HEK293T (cell line): ENCODE data around the gene CAMSAP1.

ENCODE experiments used
- CTCF ChIA-PET: fragments of 350-600 bp; formaldehyde crosslinking; extraction: SDS; loops from one replicate; lab custom pipeline; 2021; ENCODE audit warnings: antibody characterized with exemption, inconsistent platforms; lab: Yijun Ruan, JAX
- POLR2A ChIA-PET: fragments of 350-600 bp; formaldehyde crosslinking; extraction: SDS; loops from one replicate; lab custom pipeline; 2020; ENCODE audit warnings: antibody characterized with exemption, inconsistent platforms; lab: Yijun Ruan, JAX
- DNase-seq: peaks from one replicate; pipeline ENCODE4 v3.0.0; 2012; ENCODE audit warnings: mixed read lengths; ENCODE audit errors: extremely low spot score
- ARNT ChIP-seq: fragments of 450-650 bp; IDR thresholded peaks from 2 replicates; pipeline ENCODE4 v1.6.1; 2017; ENCODE audit warnings: mild to moderate bottlenecking
- BHLHE40 ChIP-seq: fragments of 450-650 bp; IDR thresholded peaks from 2 replicates; pipeline ENCODE4 v1.6.1; 2016; ENCODE audit warnings: mild to moderate bottlenecking, moderate library complexity, borderline replicate concordance
- CTBP1 ChIP-seq: fragments of 450-650 bp; IDR thresholded peaks from 2 replicates; pipeline ENCODE4 v1.6.1; 2016; ENCODE audit warnings: borderline replicate concordance
- ELF4 ChIP-seq: fragments of 450-650 bp; IDR thresholded peaks from 2 replicates; pipeline ENCODE4 v1.6.1; 2017; ENCODE audit warnings: antibody characterized with exemption
- FOXA1 ChIP-seq: fragments of 450-650 bp; IDR thresholded peaks from 2 replicates; pipeline ENCODE4 v1.6.1; 2016; ENCODE audit warnings: mild to moderate bottlenecking
- FOXK2 ChIP-seq: fragments of 450-650 bp; IDR thresholded peaks from 2 replicates; pipeline ENCODE4 v1.6.1; 2016; ENCODE audit warnings: mild to moderate bottlenecking
- FOXM1 ChIP-seq: fragments of 450-650 bp; IDR thresholded peaks from 2 replicates; pipeline ENCODE4 v1.6.1; 2017; ENCODE audit warnings: mild to moderate bottlenecking, borderline replicate concordance
- HDGF ChIP-seq: fragments of 450-650 bp; IDR thresholded peaks from 2 replicates; pipeline ENCODE4 v1.6.1; 2017; ENCODE audit warnings: antibody characterized with exemption, borderline replicate concordance
- L3MBTL2 ChIP-seq: fragments of 450-650 bp; conservative IDR thresholded peaks from 2 replicates; pipeline ENCODE4 v1.6.1; 2016; ENCODE audit warnings: mild to moderate bottlenecking
- LEF1 ChIP-seq: fragments of 450-650 bp; IDR thresholded peaks from 2 replicates; pipeline ENCODE4 v1.6.1; 2017; ENCODE audit warnings: mild to moderate bottlenecking, borderline replicate concordance
- NFRKB ChIP-seq: fragments of 450-650 bp; IDR thresholded peaks from 2 replicates; pipeline ENCODE4 v1.6.1; 2016; ENCODE audit warnings: mild to moderate bottlenecking, moderate library complexity
- PKNOX1 ChIP-seq: fragments of 450-650 bp; IDR thresholded peaks from 2 replicates; pipeline ENCODE4 v1.6.1; 2016
- SP1 ChIP-seq: fragments of 450-650 bp; IDR thresholded peaks from 2 replicates; pipeline ENCODE4 v1.6.1; 2017
- SUZ12 ChIP-seq: fragments of 450-650 bp; IDR thresholded peaks from 2 replicates; pipeline ENCODE4 v1.6.1; 2016; ENCODE audit warnings: mild to moderate bottlenecking
- TARDBP ChIP-seq: fragments of 450-650 bp; IDR thresholded peaks from 2 replicates; pipeline ENCODE4 v1.6.1; 2016
- ZNF384 ChIP-seq: fragments of 450-650 bp; IDR thresholded peaks from 2 replicates; pipeline ENCODE4 v1.6.1; 2016

The CAMSAP1 gene

GRCh38 chr9:135796784-135797485 lies 110.4 kb downstream of the CAMSAP1 start:
- DNase-seq = no peak
- CTCF ChIA-PET = interaction anchor here (0.6 to 1.2 kb wide), 4 partner anchors 15 to 305 kb away, joined by 3 read pairs; no protein-coding TSS in a partner anchor
- TF ChIP-seq ZNF384 (no peak), CTBP1 (no peak), L3MBTL2 (no peak), LEF1 (no peak)
- POLR2A ChIA-PET = no interaction called here

GRCh38 chr9:135795391-135795790 lies 112.0 kb downstream of the CAMSAP1 start:
- no peak for DNase-seq
- no peak for TF ChIP-seq LEF1
- no peak for TF ChIP-seq SP1
- TF ChIP-seq TARDBP = no peak
- no peak for TF ChIP-seq FOXA1
- TF ChIP-seq BHLHE40 = no peak
- no peak for TF ChIP-seq FOXK2
- no peak for TF ChIP-seq PKNOX1
- no peak for TF ChIP-seq ZNF384
- TF ChIP-seq SUZ12 = no peak
- no peak for TF ChIP-seq FOXM1
- ChIA-PET POLR2A (no interaction called here), CTCF (no interaction called here)

GRCh38 chr9:135794361-135794885 lies 112.9 kb downstream of the CAMSAP1 start:
- CTCF ChIA-PET = interaction anchor here (0.7 kb wide), 1 partner anchor 474 kb away, joined by 3 read pairs; no protein-coding TSS in a partner anchor
- TF ChIP-seq CTBP1 (no peak), ZNF384 (no peak), TARDBP (no peak), ARNT (no peak), ELF4 (no peak), FOXA1 (no peak), BHLHE40 (no peak), L3MBTL2 (no peak), SUZ12 (no peak), FOXK2 (no peak), NFRKB (no peak), HDGF (no peak), PKNOX1 (no peak), FOXM1 (no peak), SP1 (no peak), LEF1 (no peak)
- no peak for DNase-seq
- POLR2A ChIA-PET = no interaction called here

- ChIA-PET POLR2A (no interaction called here), CTCF (interaction anchor here (0.7 kb wide), 1 partner anchor 475 kb away, joined by 3 read pairs; no protein-coding TSS in a partner anchor)
- no peak for DNase-seq
- TF ChIP-seq SP1 (no peak), ARNT (no peak), FOXK2 (no peak), ELF4 (no peak)
Observed at GRCh38 chr9:135794057-135794335, 113.3 kb downstream of the CAMSAP1 start.

GRCh38 chr9:135793221-135794056 lies 113.9 kb downstream of the CAMSAP1 start:
- POLR2A ChIA-PET = no interaction called here
- TF ChIP-seq BHLHE40 (no peak), TARDBP (no peak), FOXK2 (no peak), PKNOX1 (no peak), FOXM1 (no peak), ZNF384 (no peak), FOXA1 (no peak), CTBP1 (no peak), ARNT (no peak), NFRKB (no peak)
- DNase-seq = no peak
- CTCF ChIA-PET = no interaction called here

GRCh38 chr9:135792268-135793128 lies 114.8 kb downstream of the CAMSAP1 start:
- POLR2A ChIA-PET = no interaction called here
- no peak for DNase-seq
- CTCF ChIA-PET = no interaction called here
- TF ChIP-seq BHLHE40 (no peak), FOXA1 (no peak), FOXK2 (no peak)
